NCI-H2029 treated with DMSO at 0.1 percent for 48 hours (cell line): ENCODE results near the gene PPP2R1B.
"Not testable (repeated sequence)": the region's sequence is repeated elsewhere in the genome, so short reads cannot be mapped to it uniquely, and the experiment has no call there.

Experiments used
- DNase-seq: peaks from one replicate; lab custom pipeline; 2025; lab: John Stamatoyannopoulos, UW

The PPP2R1B gene

DNA sequence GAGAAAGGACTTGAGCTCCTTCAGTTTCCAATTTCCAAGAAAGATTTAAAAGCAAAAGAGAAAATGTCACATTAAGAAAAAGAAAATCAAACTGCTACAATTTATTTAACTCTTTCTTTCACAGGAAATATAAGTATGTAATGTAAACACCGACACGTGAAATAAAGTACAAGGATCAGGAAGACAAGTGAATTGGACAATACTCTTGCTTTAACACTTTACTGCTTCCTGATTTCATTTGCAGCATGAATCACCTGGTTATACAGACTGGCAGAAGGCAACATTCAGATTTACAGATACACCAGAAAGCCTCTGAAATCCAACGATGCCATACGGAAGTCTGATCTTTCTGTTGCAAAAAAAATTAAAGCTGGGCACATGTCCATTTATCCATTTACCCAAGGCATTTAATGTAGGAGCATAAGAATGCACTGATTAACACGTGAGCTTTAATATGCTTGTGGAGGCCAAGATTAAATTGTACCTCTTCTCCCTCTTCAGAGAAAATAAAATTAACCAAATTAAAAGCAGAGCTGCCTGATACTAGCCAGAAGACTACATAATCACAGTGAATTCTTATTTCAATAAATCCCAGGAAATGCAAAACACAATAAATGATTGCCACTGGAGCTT is 16.0 kb upstream of the PPP2R1B start:
- no peak for DNase-seq

DNA sequence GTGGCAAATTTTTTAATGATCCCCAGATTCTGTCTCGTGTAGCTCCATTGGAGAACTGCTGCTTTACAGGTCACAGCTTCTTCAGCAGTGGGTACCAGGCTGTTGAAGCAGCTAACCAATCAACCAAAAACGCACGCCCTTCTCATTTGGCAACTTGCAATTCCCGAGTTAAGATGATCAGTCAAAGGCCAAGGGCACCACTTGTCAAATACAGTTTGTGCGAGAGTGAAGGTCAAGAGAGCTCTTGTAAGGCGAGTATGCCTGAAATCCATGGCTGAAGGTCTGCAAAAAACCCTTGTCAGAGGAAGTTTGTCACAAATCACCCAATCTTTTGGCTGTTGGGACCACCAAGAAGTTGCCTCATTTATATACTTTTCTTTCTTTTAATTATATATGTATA is 12.9 kb upstream of the PPP2R1B start:
- no peak for DNase-seq

DNA sequence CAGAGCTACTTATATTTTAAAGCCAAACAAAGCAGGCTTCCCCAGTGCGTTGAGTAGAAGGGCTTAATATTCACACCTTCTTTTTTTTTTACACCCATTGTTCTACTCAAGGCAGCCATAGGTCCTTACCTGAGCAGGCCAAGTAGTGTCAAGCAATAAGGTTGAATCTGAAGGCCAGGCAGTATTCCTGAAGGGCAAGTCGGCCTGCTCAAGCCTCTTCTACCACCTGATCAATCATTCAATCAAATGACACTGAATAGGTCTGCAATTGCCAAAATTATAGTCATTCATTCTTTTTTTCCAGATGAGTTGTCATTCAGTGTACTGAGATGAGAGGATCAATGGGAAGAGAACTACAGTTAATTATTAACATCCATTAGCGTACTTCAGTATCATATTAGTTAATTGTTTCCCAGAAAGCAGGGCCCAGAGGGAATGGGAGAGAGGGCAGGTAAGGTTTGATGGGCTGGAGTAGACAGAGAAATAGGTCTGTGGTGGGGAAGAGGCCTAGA is 11.9 kb upstream of the PPP2R1B start:
- no peak for DNase-seq

DNA sequence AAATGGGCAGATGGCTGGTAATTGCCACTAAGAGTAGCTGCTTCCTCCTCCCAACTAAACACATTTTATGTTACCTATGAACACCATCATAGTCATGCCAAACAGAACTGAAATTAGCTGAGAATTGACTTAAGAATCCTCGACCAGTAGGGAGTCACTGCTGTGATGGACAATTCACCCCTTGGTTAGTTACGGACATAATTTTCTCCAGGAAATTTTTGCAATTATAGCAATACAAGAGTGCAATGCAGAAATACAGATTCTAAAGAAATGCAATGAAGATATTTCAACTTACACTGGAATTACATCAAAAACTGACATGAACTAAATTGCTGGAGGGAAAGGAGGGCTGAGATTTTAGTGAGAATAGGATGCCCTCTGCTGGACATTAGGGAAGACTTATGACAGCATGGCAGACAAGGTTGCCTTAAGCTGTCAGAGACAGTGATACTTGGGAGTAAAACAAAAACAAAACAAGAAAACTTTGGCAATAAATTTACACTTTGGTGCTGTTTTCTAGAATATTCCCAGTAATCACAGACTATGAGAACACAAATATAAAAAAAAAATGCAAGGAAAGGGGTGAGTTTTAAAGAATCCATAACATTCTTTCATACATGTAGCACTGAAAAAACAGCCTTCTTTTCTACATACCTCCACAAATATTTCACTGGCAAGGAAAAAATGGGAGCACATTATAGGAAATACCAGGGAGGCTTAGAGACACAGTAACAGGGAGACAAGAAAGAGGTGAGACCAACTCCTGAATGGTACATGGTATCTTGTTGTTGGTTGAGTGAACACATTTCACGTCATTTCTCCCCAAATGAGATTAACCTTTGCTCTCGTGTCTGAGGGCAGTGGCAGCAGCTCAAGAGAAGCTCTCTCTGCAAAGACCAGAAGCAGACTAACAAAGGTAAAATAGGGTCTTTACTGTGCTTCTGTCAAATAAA is 11.2 kb upstream of the PPP2R1B start:
- peak; percentile 71 for DNase-seq

DNA sequence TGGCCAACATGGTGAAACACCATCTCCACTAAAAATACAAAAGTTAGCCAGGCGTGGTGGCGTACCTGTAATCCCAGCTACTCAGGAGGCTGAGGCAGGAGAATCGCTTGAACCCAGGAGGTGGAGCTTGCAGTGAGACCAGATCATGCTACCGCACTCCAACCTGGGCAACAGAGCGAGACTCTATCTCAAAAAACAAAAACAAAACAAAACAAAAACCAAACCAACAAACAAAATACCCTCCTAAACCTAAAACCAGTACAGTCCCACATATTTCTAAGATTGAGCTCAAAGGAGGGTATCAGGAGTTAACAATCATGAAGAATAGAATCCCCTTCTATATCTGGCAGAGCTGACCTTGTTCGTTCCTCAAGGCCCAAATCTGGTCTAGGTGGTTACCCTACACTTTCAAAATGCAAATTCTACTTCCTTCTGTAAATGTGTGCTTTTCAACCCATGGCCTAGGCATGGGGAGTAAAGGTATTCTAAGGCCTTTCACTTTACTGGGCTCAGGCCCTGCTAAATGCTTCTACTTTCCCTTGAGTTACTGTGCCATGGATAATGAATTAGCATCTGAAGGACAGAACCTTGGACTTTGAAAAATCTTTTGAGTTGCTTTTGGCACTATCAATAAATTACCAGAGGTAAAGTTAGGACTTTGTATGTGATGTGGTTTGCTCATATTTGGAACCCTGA is 10.4 kb upstream of the PPP2R1B start:
- DNase-seq: no peak

DNA sequence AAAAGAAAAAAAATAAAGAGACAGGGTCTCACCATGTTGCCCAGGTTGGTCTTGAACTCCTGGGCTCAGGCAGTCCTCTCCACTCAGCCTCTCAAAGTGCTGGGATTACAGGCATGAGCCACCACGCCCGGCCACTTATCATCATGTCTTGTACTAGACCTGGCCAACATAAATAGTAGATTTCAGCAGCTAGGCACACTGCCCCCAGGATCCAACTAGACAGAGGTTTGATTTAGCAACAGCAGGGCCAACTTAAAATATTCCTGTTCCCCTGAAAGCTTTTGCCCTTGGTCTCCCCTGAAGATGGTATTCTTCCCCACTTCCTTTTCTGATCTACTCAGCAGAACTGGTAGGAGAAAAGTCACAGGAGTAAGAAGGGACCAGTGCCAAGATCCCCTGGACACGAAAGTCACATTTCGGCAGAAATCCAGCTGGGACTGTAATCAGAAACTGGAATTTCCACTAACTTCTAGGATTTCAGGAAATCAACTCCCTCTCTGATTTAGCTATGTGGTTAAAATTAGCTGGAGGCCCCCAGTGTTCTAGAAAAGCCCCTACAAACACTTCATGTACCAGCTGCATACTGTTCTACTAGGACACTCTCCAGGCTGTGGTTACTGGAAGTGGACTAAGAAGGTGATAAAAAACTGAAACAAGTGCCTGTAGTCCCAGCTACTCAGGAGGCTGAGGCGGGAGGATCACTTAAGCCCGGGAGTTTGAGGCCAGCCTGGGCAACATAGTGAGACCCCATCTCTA is 8.9 kb upstream of the PPP2R1B start:
- DNase-seq: no peak

DNA sequence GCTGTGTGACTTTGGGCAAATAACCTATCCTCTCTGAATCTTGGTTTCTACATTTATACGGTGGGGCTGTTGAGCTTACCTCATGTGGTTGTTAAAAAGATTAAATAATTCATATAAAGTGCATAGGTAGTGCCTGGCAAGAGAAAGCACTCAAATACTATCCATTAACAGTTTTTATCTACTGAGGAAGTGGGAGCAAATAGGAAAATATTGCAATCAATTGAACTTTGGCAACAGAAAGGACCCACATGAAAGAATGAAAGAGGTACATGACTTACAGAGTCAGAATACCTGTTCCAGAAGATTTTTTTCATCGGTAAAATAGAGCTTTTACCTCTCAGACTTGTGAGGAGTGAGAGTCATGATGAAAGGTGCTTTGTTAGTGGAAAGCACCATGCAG is 6.3 kb upstream of the PPP2R1B start:
- no peak for DNase-seq

DNA sequence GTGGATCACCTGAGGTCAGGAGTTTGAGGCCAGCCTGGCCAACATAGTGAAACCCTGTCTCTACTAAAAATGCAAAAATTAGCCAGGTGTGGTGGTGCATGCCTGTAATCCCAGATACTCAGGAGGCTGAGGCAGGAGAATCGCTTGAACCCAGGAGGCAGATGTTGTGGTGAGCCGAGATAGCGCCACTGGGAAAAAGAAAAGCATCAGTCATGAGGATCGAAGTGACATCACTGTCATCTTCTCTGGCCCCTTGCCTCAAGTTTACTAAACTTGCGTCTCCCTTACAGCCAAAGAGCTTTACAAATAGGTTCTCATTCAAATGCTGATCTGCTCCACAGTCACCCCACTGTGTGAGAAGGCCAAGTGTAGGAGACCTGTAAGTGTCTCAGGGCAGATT is 5.0 kb upstream of the PPP2R1B start:
- DNase-seq: not testable (repeated sequence)

DNA sequence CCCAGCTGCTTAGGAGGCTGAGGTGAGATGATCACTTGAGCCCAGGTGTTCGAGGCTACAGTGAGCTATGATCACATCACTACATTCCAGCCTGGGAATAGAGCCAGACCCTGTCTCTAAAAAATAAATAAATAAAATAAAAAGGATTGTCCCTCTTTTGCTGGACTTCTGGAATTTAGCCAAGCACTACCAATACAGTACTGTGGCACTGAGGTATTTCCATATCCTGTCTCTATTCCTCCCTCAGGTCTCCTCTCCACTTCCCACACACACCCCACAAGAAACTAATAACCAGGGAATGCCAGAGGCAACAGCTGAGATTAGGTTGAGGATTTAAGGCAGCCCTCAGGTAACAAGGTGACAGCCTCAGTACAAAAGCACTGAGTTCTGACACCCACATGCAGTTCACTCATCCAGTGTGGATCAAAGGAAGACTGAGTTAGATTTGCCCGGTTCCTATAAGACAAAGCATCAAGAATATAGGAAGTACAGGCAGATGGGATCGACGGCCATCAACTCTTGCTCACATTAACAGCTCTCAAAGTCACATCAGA is 4.5 kb upstream of the PPP2R1B start:
- peak; percentile 63 for DNase-seq

DNA sequence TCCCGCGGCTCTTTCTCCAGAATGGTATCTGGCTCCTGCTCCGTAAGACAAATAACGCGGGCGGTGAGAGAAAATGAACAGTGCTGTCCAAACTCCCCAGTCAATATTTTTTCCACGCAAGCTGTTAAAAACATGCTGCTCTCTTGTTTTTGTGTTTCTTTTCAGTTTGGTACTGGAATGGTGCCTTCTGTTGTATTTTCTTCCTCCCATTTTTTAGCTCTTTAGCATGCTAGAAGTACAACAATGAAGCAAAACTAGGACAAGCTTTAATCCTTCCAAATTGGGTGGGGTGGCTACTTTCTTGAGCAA is 599 bp upstream of the PPP2R1B start:
- peak; percentile 57 for DNase-seq

DNA sequence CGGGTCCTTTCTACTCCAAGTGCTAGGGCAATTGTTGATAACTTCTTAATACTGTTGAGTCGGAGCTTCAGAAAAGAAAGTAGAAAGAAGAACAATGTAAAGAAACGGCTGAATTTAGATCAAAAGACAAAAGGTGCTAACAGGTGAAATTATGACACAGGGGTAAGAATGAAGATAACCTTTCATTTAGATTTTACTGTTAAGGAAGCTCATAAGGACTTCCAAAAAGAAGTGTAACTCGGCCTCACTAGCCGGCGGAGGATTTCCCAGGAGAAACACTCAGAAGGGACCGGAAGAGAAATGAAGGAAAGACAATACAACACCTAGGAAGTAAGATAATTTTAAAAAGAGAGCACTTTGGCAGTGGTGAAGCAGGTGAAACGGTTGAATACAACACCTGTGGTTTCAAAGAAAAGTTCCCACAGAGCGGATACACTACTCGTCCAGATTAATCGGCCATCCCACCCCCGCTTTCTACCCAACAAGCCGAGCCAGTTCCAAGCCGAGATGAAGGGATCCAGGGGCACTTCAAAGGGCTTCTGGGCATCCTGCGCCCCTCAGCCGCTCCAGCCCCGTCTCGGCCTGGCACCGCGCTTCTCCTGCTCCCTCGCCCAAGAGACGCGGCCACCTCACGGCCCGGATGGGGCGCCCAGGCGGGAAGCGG is 737 bp downstream of the PPP2R1B start:
- DNase-seq: no peak

DNA sequence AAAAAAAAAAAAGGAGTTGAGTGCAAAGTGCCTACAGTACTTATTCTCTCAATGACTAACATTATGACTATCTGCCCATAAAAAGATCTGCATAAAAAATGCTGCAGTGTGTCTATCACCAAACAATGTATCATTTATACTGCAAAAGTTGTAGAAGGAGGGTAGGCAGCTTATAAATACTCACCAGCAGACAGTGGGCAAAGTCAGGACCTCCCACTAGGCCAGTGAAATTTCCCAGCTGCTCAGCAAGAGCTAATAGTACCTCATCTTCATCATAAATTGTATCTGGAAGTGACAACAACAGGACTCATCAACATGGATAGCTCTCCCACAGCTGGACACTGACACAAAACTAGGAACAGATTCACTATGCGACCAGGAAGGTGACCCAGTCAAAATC is 1.6 kb downstream of the PPP2R1B start:
- DNase-seq: no peak

DNA sequence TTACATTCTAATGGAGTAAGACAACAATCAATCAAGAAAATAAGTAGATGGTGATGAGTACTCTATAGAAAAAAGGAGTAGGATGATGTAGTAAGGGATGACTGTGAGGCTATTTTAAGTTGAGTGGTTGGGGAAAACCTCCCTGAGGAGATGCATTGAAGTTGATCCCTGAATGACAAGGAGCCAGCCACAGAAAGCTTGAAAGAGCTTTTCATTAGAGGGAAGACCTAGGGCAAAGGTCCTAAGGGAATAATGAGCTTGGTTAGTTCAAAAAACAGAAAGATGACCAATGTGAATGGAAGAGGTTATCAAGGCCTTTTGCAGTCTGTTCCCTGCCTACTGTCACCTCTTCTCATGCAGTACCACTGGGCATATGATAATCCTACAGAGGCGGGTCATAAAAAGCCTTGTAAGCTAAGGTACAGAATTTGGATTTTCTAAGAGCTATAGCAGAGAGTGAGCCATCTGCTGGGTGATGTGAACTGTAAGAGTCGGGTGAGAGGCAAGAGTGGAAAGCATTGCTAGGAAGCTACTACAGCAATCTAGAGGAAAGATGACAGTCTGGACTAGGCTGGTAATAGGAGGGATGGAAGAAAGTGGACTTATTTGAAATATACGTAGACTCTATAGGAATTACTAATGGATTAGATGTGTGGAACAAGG is 3.1 kb downstream of the PPP2R1B start:
- DNase-seq: no peak

DNA sequence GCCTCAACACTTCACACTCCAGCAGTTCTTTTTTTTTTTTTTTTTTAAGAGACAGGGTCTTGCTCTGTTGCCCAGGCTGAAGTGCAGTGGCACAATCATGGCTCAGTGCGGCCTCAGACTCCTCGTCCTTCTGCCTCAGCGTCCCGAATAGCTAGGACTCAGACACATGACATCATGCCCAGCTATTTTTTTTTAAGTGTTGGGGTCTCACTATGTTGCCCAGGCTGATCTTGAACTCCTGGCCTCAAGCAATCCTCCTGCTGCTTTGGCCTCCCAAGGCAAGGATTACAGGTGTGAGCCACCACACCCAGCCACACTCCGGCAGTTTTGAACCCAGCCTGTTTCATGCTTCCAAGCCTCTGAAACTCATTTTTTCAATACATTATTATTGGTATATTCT is 3.7 kb downstream of the PPP2R1B start:
- DNase-seq: no peak

DNA sequence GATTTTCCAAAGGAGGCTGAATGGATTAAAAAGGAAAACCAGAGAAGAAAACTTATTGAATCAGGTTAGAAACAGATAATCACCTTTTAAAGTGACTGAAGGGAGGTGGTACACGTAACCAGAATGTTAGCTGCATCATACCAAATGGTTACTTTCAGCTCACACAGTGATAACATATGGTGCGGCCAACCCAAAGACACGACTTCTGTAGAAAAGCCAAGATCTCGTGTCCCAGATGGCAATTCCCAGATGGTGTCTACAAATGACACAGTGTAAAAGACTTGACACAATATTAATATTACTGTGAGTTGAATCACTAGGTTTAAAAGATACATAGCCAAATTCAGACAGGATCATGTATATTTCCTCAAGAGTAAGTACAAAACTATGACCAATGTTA is 5.2 kb downstream of the PPP2R1B start:
- no peak for DNase-seq

DNA sequence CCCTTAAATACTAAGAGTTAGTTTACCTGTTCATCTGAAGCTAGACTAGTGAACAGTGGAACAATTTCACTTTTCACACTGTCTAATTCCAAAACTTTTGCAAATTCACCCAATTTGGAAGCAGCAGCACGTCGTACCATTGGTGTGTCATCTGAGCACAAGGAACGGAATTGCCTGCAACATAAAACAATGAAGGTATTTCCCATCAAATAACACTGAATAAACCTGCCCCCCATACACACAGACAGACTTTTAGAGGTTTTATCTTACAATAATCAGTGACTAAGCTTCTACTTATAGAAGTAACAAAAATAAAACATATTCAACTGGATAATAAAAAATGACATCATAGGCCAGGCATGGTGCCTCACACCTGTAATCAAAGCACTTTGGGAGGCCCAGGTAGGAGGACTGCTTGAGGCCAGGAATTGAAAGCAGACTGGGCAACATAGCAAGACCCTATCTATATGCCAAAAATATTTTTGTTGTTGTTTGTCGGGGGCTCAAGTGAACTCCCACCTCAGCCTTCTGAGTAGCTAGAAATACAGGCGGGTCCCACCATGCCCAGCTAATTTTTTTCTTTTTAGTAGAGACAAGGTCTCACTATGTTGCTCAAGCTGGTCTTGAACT is 6.3 kb downstream of the PPP2R1B start:
- DNase-seq: no peak

DNA sequence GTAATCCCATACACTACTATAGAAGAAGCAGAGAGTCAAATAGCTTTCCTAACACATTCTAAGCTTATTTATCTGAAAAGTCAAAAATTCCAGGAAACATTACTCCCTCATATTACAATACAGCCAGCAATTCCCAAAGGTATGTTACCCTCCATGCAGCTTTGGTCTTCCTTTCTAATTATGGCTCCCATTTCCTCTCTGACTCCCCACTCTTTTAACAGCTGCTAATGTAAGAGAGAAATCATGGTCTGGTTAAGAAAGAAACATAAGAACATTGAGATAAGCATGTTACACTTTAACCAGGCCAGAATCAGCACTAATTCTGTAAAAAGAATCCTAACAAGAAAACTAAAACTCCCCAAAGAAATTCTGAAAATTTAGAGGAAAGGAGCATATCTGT is 6.8 kb downstream of the PPP2R1B start:
- DNase-seq: no peak

DNA sequence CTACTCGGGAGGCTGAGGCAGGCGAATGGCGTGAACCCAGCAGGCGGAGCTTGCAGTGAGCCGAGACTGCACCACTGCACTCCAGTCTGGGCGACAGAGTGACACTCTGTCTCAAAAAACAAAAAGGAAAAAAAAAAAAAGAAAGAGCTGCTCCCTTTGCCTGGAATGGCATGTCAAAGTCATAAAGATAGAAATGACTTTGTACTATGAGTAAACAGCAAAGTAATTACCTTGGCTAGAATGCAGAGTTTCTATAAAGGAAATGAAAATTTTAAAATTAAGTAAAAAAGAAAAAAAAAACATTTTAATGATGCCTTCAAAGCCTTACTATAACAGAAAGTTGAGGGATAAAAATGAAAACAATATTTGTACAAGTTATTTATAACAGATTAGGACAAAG is 10.1 kb downstream of the PPP2R1B start:
- DNase-seq: no peak

DNA sequence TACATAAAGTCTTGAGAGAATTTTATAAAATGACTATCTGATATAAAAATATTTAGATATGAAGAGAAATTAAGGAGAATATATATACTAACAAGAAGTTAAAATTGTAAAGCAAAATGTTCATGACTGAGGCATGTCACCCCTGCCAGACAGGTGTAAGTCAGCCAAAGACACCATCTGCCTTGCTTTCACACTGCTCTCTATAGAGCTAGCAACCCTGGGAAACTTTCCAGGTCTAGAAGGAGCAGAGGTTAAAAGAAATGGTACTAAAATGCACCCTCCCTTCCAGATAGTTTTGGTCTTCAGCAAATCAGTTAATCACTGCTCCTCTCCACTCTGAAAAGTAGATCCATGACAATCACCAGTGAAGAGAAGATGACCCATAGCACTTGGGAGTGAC is 16.5 kb downstream of the PPP2R1B start:
- no peak for DNase-seq
